ENCODE measurements around the gene SLC25A12.
"Not testable (repeated sequence)": the region's sequence is repeated elsewhere in the genome, so short reads cannot be mapped to it uniquely, and the experiment has no call there.

SLC25A12 gene, protein sequence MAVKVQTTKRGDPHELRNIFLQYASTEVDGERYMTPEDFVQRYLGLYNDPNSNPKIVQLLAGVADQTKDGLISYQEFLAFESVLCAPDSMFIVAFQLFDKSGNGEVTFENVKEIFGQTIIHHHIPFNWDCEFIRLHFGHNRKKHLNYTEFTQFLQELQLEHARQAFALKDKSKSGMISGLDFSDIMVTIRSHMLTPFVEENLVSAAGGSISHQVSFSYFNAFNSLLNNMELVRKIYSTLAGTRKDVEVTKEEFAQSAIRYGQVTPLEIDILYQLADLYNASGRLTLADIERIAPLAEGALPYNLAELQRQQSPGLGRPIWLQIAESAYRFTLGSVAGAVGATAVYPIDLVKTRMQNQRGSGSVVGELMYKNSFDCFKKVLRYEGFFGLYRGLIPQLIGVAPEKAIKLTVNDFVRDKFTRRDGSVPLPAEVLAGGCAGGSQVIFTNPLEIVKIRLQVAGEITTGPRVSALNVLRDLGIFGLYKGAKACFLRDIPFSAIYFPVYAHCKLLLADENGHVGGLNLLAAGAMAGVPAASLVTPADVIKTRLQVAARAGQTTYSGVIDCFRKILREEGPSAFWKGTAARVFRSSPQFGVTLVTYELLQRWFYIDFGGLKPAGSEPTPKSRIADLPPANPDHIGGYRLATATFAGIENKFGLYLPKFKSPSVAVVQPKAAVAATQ

DNA sequence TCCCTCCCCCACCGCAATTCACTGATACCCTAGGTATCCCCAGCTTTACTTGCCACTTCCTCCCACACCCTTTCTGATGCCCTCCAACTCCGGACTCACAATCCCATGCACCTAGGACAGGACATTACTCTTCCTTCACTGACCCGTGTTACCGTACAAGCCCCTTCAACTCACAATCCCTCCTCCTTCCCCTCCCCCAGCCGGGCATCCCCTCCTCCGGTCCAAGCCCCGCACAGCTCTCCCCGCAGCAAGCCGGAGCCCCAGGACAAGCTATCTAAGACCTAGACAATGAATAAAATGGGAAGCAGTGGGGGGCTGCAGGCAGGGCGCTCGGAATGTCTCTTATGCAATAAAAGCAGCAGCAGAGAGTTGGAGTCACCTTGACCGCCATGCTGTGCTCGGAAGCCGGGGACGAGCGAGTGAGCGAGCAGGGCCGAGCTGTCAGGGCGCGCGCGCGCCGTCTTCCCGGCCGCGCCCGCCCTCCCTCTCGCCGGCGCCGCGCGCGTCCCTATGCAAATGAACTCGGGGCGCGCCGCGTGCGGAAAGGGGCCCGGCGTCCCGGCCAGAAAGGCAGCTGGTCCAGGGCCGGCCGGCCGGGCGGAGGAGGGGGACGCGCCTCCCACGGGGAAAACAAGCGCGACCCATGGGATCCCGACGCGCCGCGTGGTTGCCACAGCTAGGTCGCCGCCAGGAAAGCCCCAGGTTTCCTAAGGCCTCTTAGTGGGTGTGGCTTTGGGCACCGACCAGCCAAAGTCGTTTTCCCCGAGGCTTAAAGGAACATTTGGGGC, at the start of gene SLC25A12:
Gene SLC25A12, minus strand, starts transcription at position 421 of the 788 bp plus-strand sequence. Its CDS starts 30 bp downstream, at position 391.
- peak; percentile 79 for DNase-seq

DNA sequence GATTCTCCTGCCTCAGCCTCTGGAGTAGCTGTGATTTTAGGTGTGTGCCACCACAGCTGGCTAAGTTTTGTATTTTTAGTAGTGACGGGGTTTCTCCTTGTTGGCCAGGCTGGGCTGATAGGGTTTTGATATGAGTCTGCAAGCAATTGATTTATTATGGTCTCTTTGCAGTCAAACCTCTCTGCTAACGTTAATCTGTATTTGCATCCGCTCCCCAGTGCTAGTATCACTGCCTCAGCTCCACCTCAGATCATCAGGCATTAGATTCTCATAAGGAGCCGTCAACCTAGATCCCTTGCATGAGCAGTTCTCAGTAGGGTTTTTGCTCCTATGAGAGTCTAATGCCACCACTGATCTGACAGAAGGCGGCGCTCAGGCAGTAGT, 47.3 kb upstream of the SLC25A12 start:
- no peak for DNase-seq

DNA sequence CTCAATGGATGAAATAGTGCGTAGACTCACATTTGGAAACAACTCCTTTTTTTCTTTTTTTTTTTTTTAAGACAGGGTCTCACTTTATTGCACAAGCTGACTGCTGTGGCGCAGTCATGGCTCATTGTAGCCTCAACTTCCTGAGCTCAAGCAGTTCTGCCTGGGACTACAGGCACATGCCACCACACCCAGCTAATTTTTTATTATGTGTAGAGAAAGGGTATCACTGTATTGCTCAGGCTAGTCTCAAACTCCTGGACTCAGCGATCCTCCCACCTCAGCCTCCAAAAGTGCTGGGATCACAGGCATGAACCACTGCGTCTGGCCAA, 45.7 kb upstream of the SLC25A12 start:
- no peak for DNase-seq

- no peak for DNase-seq
Measured at GRCh38 chr2:171939058-171939742, 45.2 kb upstream of the SLC25A12 start.

DNA sequence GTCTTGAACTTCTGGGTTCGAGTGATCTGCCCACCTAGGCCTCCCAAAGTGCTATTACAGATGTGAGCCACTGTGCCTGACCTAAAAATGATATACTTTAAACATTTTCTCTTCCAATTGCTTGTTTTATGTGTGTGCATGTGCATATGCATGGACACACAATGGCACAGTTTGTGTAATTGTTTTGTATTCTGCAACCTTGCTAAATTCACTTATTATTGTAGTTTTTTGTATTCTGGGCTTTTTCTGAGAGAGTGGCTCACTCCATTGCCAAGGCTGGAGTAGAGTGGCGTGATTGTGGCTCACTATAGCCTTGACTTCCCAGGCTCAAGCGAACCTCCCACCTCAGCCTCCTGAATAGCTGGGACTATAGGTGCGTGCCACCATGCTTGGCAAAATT, 36.3 kb upstream of the SLC25A12 start:
- DNase-seq, result no peak

DNA sequence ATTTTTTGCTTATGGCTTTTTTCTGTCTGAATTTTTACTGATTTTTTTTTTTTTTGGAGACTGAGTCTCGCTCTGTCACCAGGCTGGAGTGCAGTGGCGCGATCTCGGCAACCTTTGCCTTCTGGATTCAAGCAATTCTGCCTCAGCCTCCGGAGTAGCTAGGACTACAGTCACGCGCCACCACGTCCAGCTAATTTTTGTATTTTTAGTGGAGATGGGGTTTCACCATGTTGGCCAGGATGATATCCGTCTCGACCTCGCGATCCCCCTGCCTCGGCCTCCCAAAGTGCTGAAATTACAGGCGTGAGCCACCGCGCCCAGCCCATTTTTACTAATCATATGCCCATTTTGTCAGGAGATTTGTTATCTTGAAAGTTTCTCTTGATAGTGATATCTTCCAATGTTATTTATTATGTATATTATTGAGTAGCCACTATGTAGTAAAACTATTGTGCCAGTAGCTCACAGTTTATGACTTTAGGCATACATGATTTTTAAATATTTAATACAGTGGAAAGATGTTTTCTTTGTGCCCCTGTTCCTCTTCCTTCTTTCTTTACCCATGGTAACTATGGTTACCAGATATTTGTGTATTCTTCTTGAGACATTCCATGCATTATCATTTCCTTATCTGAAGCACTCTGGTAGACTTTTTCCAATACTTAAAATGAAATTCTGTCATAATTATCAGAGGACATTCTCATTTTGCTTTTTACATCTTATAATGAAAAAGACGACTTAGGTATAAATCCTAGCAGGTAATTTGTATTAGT, 30.3 kb upstream of the SLC25A12 start:
- DNase-seq, result no peak

DNA sequence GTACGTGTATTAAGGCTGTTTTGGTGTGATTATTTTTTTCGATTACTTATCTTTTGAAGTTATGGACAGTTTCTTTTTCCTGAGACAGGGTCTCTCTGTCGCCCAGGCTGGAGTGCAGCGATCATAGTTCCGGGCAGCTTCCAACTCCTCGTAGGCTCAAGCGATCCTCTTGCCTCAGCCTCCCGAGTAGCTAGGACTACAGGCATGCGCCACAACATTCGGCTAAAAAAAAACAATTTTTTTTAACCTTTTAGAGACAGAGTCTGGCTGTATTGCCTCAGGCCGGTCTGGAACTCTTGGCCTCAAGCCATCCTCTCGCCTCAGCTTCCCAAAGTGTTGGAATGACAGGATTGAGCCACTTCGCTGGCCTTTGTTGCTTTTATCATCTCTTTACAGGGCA, 29.2 kb upstream of the SLC25A12 start:
- DNase-seq, result peak; percentile 45

DNA sequence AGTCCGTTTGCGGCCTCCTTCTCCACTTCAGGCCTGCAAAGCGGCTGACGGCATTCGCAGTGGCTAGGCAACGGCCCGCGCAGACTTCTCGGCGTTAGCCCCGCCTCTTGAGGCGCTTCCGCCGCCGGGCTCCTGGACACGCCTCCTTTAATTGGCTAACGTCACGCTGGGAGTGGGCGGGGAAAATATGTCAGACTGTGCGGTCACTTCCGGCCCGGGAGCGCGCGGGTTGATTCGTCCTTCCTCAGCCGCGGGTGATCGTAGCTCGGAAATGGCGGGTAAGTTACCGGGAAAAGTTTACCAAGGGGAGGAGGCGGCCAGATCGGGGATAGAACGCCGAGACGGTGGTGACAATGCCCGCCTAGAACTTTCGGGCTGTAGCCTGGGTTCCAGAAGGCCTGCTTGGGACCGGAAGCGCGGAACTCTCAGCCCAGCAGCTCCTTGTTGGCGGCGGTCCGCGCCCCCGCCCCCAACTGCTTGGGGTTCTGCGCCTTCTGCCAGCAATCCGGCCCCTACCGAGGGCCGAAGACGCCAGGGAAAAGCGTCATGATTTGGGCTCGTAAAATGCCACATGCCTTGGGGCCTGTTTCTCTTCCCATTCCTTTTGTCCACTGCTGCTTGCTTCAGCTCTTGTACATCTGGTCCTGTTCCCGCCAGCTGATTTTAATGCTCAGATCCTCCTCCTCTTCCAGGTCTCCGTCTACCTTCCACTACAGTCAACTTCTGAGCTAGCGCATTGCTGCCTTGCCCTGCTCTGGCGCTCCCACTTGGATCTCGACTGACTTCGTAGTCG, 28.4 kb upstream of the SLC25A12 start, which contains the start of gene HAT1:
Gene HAT1, plus strand, starts transcription at position 232 of the 793 bp plus-strand sequence. Its CDS starts 40 bp downstream, at position 272.
- peak; percentile 98 for DNase-seq

DNA sequence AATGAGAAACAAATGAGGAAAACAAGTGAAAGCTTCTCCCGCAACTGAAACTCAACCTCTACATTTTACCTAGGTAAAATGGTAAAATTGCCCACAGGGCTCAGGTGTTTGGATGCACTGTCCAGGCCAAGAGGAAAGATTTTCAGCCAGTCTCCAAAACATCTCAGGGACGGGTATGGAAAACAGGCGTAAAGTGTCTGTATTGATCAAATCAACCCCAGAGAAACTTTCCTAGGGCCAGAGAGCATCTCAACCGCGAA, 27.9 kb upstream of the SLC25A12 start:
- DNase-seq, result no peak

- no peak for DNase-seq
Measured at GRCh38 chr2:171919453-171919852, 25.4 kb upstream of the SLC25A12 start.

- DNase-seq, result no peak
Measured at GRCh38 chr2:171913517-171913916, 19.5 kb upstream of the SLC25A12 start.

- no peak for DNase-seq
Measured at GRCh38 chr2:171910494-171910893, 16.4 kb upstream of the SLC25A12 start.

- no peak for DNase-seq
Measured at GRCh38 chr2:171909266-171909665, 15.2 kb upstream of the SLC25A12 start.

GRCh38 chr2:171908235-171908634, 14.2 kb upstream of the SLC25A12 start:
- no peak for DNase-seq

DNA sequence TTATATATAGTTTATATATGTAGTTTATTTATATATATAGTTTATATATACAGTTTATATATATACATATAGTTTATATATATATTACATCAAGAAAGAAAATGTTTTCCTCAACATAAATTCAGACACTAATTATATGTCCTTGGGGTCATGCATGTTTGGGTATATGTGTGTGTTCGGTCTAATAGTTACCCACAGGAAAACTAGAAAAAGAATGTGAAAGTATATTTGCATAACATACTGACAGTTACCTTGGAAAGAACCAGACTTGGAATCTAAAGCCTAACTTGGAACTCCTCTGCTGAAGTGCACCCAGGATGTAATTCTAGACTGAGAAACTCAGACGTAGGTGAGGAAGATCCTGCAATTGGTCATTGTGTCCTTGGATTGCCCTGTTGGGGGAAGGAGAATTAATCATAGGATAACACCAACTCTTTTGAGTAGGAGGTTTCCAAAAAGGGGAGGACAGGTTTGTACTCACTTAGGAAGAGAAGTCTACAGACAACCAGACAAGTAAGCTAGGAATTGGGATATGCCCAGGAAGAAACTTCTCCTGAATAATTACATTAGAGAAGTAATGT, 8.9 kb upstream of the SLC25A12 start:
- DNase-seq, result no peak

DNA sequence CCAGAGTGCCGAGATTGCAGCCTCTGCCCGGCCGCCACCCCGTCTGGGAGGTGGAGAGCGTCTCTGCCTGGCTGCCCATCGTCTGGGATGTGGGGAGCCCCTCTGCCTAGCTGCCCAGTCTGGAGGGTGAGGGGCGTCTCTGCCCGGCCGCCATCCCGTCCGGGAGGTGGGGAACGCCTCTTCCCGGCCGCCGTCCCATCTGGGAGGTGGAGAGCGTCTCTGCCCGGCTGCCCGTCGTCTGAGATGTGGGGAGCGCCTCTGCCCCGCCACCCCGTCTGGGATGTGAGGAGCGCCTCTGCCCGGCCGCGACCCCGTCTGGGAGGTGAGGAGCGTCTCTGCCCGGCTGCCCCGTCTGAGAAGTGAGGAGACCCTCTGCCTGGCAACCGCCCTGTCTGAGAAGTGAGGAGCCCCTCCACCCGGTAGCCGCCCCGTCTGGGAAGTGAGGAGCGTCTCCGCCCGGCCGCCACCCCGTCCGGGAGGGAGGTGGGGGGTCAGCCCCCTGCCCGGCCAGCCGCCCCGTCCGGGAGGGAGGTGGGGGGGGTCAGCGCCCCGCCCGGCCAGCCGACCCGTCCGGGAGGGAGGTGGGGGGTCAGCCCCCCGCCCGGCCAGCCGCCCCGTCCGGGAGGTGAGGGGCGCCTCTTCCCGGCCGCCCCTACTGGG, 5.7 kb upstream of the SLC25A12 start:
- DNase-seq, result not testable (repeated sequence)

GRCh38 chr2:171895786-171896185, 1.7 kb upstream of the SLC25A12 start:
- DNase-seq, result no peak

DNA sequence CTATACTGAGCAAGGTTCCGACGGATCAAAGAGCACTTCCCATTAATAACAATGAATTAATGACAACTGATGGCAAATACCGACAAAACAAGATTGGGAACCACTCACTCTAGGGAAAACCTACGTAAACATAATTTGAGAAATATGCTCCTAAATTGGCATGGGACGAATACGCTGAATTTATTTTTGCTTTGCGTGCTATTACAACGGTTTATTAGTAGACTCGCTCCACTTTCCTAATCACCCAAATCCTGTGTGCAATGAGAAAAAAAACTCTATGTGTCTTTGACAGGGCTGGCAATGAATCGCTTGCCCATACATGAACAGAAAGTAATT, 536 bp upstream of the SLC25A12 start:
- no peak for DNase-seq

GRCh38 chr2:171893196-171893823, 734 bp downstream of the SLC25A12 start:
- peak; percentile 29 for DNase-seq

- DNase-seq, result no peak
Measured at GRCh38 chr2:171889808-171890207, 4.2 kb downstream of the SLC25A12 start.
